Sigmoid colon (tissue), 7 donors: ENCODE data around the gene C1orf198. TPM values are rescaled to one million over a fixed set of nuclear protein-coding genes. Genes with fewer than 3 reads are reported as not detected.

ENCODE experiments used
- DNase-seq: peaks from one replicate; pipeline ENCODE4 v3.0.0-alpha.2; 2019
- H3K27ac ChIP-seq, 4 donors: fragments of 200-600 bp; sonication (generic); one replicate each; pipeline ENCODE4 v1.5.1; 2016 to 2019; ENCODE audit warnings: mild to moderate bottlenecking in 1 of 4
- H3K27me3 ChIP-seq, 3 donors: fragments of 200-600 bp; sonication (generic); one replicate each; pipeline ENCODE4 v1.5.1; 2019; ENCODE audit warnings: mild to moderate bottlenecking in 1 of 3
- H3K36me3 ChIP-seq, 4 donors: fragments of 200-600 bp; sonication (generic); one replicate each; pipeline ENCODE4 v1.5.1; 2016 to 2019
- H3K4me1 ChIP-seq, 4 donors: fragments of 200-600 bp; sonication (generic); one replicate each; pipeline ENCODE4 v1.5.1; 2017 to 2019
- H3K4me3 ChIP-seq, 4 donors: fragments of 200-600 bp; sonication (generic); one replicate each; pipeline ENCODE4 v1.5.1; 2017 to 2019; ENCODE audit warnings: mild to moderate bottlenecking in 2 of 4, moderate library complexity in 1 of 4
- H3K9me3 ChIP-seq, 4 donors: fragments of 200-600 bp in 3 of 4; sonication (generic) in 3 of 4; one replicate each; pipeline versions ENCODE4 v1.5.1 to v1.6.1; 2013 to 2019
- EP300 ChIP-seq, 4 donors: sonication (generic); formaldehyde crosslinking; IDR thresholded peaks; one replicate each; pipeline ENCODE4 v1.6.1; 2017; ENCODE audit warnings: antibody characterized with exemption in 4 of 4
- POLR2A ChIP-seq, 2 donors: fragments of 450-650 bp; IDR thresholded peaks; one replicate each; pipeline ENCODE4 v1.6.1; 2016; ENCODE audit warnings: antibody characterized with exemption in 2 of 2, mild to moderate bottlenecking in 2 of 2, moderate library complexity in 2 of 2
- POLR2AphosphoS5 ChIP-seq, 4 donors: sonication (generic); formaldehyde crosslinking; IDR thresholded peaks; one replicate each; pipeline ENCODE4 v1.6.1; 2017; ENCODE audit warnings: antibody characterized with exemption in 4 of 4
- WGBS, 2 donors: extraction: QIAGEN DNeasy Blood & Tissue Kit; methylation state at CpG; one replicate each; pipeline ENCODE4 v1.1.7; 2013; 5-methylcytosine and 5-hydroxymethylcytosine counted together
- intact Hi-C: fragments of 100-400 bp; cut with DNase I; formaldehyde crosslinking; loops from one replicate; pipeline ENCODE4 v1.15.1; 2023
- polyA plus RNA-seq, 3 donors: library from polyadenylated mRNA; stranded (reverse); fragments of 200-250 nt; gene quantifications; one replicate each; pipeline ENCODE4 v1.2.3, GENCODE V29; 2013
- total RNA-seq, 4 donors: library from RNA; depleted of rRNA; stranded (reverse); fragments of >200 nt; gene quantifications; one replicate each; pipeline ENCODE4 v1.1.0, GENCODE V29; 2016
- TF ChIP-seq, protein P1 (sequence below), 4 experiments: fragments of 450-650 bp in 3 of 4; fragments of 200-600 bp in 1 of 4; IDR thresholded peaks; one replicate each; pipeline ENCODE4 v1.5.1; 2016 to 2019; ENCODE audit warnings: antibody characterized with exemption in 4 of 4, mild to moderate bottlenecking in 3 of 4, moderate library complexity in 2 of 4
- donor health status: healthy with polysubstance abuse.
- donor health status: Bipolar disorder and iron deficiency.
- donor health status: healthy.

Gene C1orf198
- total and polyA plus RNA-seq, 7 donors = 4.9 to 63.5 (median 42.1) TPM

DNA sequence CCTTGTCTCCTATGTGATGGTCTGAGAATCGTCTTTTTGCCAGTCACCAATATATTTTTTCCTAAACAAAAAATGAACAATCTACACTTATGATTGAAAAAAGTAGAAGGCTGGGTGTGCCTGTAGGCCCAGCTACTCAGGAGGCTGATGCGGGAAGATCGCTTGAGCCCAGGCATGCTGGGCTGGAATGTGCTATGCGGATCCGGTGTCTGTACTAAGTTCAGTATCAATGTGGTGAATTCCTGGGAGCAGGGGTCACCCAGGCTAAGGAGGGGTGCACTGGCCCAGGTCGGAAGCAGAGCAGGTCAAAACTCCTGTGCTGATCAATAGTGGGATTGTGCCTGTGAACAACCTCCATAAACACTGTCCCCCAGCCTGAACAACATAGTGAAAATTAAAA, 25.7 kb upstream of the C1orf198 start:
- intact Hi-C loops = no loop called here
- H3K27ac ChIP-seq = no peak overlapping the region
- H3K4me1 ChIP-seq = no peaks in the 10 kb centered on the region
- TF ChIP-seq POLR2AphosphoS5 (IDR thresholded peaks at IDR 0.05) (no peak), POLR2A (IDR thresholded peaks at IDR 0.05) (no peak), EP300 (IDR thresholded peaks at IDR 0.05) (no peak)
- TF ChIP-seq, protein P1, sequence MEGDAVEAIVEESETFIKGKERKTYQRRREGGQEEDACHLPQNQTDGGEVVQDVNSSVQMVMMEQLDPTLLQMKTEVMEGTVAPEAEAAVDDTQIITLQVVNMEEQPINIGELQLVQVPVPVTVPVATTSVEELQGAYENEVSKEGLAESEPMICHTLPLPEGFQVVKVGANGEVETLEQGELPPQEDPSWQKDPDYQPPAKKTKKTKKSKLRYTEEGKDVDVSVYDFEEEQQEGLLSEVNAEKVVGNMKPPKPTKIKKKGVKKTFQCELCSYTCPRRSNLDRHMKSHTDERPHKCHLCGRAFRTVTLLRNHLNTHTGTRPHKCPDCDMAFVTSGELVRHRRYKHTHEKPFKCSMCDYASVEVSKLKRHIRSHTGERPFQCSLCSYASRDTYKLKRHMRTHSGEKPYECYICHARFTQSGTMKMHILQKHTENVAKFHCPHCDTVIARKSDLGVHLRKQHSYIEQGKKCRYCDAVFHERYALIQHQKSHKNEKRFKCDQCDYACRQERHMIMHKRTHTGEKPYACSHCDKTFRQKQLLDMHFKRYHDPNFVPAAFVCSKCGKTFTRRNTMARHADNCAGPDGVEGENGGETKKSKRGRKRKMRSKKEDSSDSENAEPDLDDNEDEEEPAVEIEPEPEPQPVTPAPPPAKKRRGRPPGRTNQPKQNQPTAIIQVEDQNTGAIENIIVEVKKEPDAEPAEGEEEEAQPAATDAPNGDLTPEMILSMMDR (IDR thresholded peaks at IDR 0.05) = no peak
- H3K9me3 ChIP-seq = no peaks in the 10 kb centered on the region
- no peaks in the 10 kb centered on the region for H3K36me3 ChIP-seq
- no peak overlapping the region for H3K4me3 ChIP-seq
- H3K27me3 ChIP-seq = no peaks in the 10 kb centered on the region
- WGBS, 2 donors = 94 to 96% methylated on average over 6 of the region's 6 CpGs
- DNase-seq = no peak

DNA sequence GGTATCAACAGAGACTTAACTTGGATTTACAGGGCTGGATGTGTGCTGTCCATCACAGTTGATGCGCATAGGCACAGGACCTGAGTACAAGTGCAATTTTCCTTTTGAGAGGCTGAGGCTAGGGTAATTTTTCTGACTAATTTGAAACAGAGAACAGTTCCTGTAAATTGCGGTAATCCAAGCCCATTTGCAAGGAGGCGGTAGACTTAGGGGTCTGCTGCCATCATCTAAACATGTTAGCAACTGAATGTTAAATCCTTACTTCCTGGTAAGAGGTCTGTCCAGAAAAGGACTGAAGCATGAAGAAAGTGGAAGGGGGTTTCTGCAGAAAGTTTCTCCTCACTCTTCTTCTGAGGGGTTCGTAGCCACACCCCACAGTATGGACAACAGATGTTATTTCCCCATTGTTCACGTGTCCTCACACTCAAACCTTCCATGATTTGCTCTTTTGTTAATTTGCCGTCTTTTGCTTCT, 23.7 kb upstream of the C1orf198 start:
- DNase-seq = no peak
- Histone ChIP-seq H3K27ac (no peak overlapping the region), H3K4me3 (no peak overlapping the region), H3K4me1 (no peaks in the 10 kb centered on the region), H3K27me3 (no peaks in the 10 kb centered on the region), H3K9me3 (no peaks in the 10 kb centered on the region), H3K36me3 (no peaks in the 10 kb centered on the region)
- intact Hi-C loops = no loop called here
- WGBS, 2 donors = 79 to 81% methylated on average over 6 of the region's 6 CpGs
- no peak for TF ChIP-seq POLR2A (IDR thresholded peaks at IDR 0.05)
- no peak for TF ChIP-seq EP300 (IDR thresholded peaks at IDR 0.05)
- TF ChIP-seq POLR2AphosphoS5 (IDR thresholded peaks at IDR 0.05) = no peak
- TF ChIP-seq, protein P1 (IDR thresholded peaks at IDR 0.05) = no peak

DNA sequence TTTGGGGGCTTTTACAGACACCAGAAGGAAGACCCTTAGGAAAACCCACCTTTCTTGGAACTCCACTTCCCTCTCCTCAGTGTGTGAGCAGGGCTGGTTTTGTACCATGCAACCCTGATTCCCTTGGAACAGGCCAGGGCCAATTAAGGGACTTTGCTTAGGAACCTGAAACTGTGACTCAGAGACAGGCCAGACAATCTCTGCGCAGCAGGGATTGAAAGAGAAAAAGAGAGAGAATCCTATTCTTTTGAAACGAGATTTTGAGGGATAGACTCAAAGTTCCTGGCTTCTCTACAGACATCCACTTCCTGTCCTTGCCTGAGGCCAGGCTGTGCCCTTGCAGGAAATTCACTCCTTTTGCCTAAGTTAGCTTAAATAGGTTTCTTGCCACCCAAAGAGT, 23.1 kb upstream of the C1orf198 start:
- DNase-seq = no peak
- Histone ChIP-seq H3K36me3 (no peaks in the 10 kb centered on the region), H3K4me1 (no peaks in the 10 kb centered on the region), H3K27ac (no peak overlapping the region), H3K4me3 (no peak overlapping the region), H3K27me3 (no peaks in the 10 kb centered on the region), H3K9me3 (no peaks in the 10 kb centered on the region)
- TF ChIP-seq EP300 (IDR thresholded peaks at IDR 0.05) (no peak), POLR2AphosphoS5 (IDR thresholded peaks at IDR 0.05) (no peak), POLR2A (IDR thresholded peaks at IDR 0.05) (no peak)
- TF ChIP-seq, protein P1 (IDR thresholded peaks at IDR 0.05) = no peak
- intact Hi-C loops = no loop called here
- 50 to 57% methylated on average over 2 of the region's 2 CpGs for WGBS, 2 donors

DNA sequence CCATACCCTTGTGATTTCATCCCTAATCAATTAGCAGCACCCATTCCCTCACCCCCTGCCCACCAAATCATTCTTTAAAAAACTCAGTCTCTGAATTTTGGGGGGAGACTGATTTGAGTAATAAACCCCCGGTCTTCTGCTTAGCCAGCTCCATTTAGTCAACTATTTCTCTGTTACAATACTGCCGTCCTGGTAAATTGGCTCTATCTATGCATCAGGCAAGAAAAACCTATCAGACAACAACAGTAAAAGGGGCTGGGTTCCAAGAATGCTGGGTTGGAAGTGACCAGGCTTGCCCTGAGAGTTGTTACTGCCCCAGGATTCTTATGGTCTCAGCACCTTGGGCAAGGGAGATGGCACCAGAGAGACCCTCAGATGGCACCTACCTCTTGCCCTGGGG, 16.3 kb upstream of the C1orf198 start:
- 86 to 90% methylated on average over 2 of the region's 2 CpGs for WGBS, 2 donors
- peaks cover 0 to 8% (median 2%) of the 10 kb centered on the region in 4 donors for H3K4me1 ChIP-seq
- H3K4me3 ChIP-seq = no peak overlapping the region
- H3K36me3 ChIP-seq = no peaks in the 10 kb centered on the region
- no peak for TF ChIP-seq POLR2AphosphoS5 (IDR thresholded peaks at IDR 0.05)
- TF ChIP-seq EP300 (IDR thresholded peaks at IDR 0.05) = no peak
- no peak for TF ChIP-seq POLR2A (IDR thresholded peaks at IDR 0.05)
- TF ChIP-seq, protein P1 (IDR thresholded peaks at IDR 0.05) = no peak
- H3K9me3 ChIP-seq = peaks cover 0 to 4% (median 0%) of the 10 kb centered on the region in 4 donors
- no peaks in the 10 kb centered on the region for H3K27me3 ChIP-seq
- DNase-seq = no peak
- intact Hi-C loops = no loop called here
- H3K27ac ChIP-seq = no peak overlapping the region

DNA sequence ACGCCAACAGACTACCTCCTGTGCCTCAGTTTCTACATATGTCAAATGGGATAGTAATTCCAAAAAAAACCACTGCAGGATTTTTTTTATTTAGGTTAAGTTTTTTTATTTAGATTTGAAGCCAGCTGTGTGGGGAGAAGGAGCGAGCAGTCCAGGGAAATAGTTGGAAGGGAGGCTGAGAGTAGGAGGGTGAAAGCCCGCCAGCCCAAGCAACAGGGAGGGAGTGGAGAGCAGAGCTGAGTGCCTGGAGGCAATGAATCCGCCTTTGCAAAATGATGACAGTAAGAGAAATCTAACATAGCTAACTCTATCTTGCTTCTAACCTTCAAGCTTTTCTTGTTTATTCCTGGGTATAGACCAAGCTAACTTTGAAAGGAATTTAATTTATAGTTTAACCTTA, 15.6 kb upstream of the C1orf198 start:
- no peak for TF ChIP-seq POLR2AphosphoS5 (IDR thresholded peaks at IDR 0.05)
- TF ChIP-seq POLR2A (IDR thresholded peaks at IDR 0.05) = no peak
- no peak for TF ChIP-seq EP300 (IDR thresholded peaks at IDR 0.05)
- TF ChIP-seq, protein P1 (IDR thresholded peaks at IDR 0.05) = no peak
- Histone ChIP-seq H3K9me3 (peaks cover 0 to 4% (median 0%) of the 10 kb centered on the region in 4 donors), H3K27ac (no peak overlapping the region), H3K27me3 (no peaks in the 10 kb centered on the region), H3K4me3 (no peak overlapping the region), H3K4me1 (peaks cover 0 to 10% (median 5%) of the 10 kb centered on the region in 4 donors), H3K36me3 (no peaks in the 10 kb centered on the region)
- DNase-seq = no peak
- WGBS, 2 donors = 79 to 88% methylated on average over 4 of the region's 4 CpGs
- intact Hi-C loops = no loop called here
